ENCODE results near the gene TEX51.

- TF ChIP-seq EZH2phosphoT487 (IDR thresholded peaks at IDR 0.05; ENCODE audit: borderline replicate concordance, low read depth, low read length) (no peak), CTCF (conservative IDR thresholded peaks at IDR 0.05; ENCODE audit: low read length) (no peak)
Measured at GRCh38 chr2:126946318-126947102, 47.8 kb downstream of the TEX51 start.

All from OCI-LY7 (cell line).